Naive thymus-derived CD8-positive, alpha-beta T cell (primary cell): ENCODE data around the gene ZBED2. TPM values are rescaled to one million over a fixed set of nuclear protein-coding genes. Genes with fewer than 3 reads are reported as not detected.
A peak's percentile ranks its signal among the peaks of the same experiment; 100 is the strongest.

Experiments
- ATAC-seq, 2 donors: fragments of 150-1000 bp; cut with Tn5 transposase in 1 of 2; sonication (Bioruptor Pico), chemical (Tn5 transposase) in 1 of 2; 1 replicate in 1 of 2; 2 replicates in 1 of 2; pipeline ENCODE4 v1.10.0; 2021; ENCODE audit warnings: mild to moderate bottlenecking in 2 of 2, moderate library complexity in 2 of 2
- POLR2A ChIA-PET: fragments of 350-600 bp; sonication (Branson Sonifier 250); formaldehyde crosslinking; loops from one replicate; lab custom pipeline; 2021; ENCODE audit warnings: antibody characterized with exemption; lab: Charles Lee
- DNase-seq, 10 donors: peaks; one replicate each; pipeline versions ENCODE4 v3.0.0 to v3.0.0-alpha.2; 2020 to 2022
- H3K27ac Mint-ChIP-seq, 10 donors: one replicate each; pipeline ENCODE4 v1.8.0; 2020 to 2022; ENCODE audit warnings: mild to moderate bottlenecking in 10 of 10, mixed read lengths in 10 of 10, moderate library complexity in 4 of 10, inconsistent platforms in 1 of 10
- H3K27me3 Mint-ChIP-seq, 5 donors: one replicate each; pipeline ENCODE4 v1.8.0; 2021 to 2022; ENCODE audit warnings: mixed read lengths in 5 of 5
- H3K36me3 Mint-ChIP-seq, 3 donors: one replicate each; pipeline ENCODE4 v1.8.0; 2020 to 2022; ENCODE audit warnings: mixed read lengths in 3 of 3, mild to moderate bottlenecking in 2 of 3, inconsistent platforms in 1 of 3
- H3K4me1 Mint-ChIP-seq, 4 donors: one replicate each; pipeline ENCODE4 v1.8.0; 2021 to 2022; ENCODE audit warnings: mixed read lengths in 4 of 4
- H3K4me3 Mint-ChIP-seq, 10 donors: one replicate each; pipeline ENCODE4 v1.8.0; 2020 to 2022; ENCODE audit warnings: mild to moderate bottlenecking in 10 of 10, mixed read lengths in 10 of 10, moderate library complexity in 6 of 10, inconsistent platforms in 1 of 10
- H3K9me3 Mint-ChIP-seq, 9 donors: one replicate each; pipeline ENCODE4 v1.8.0; 2020 to 2022; ENCODE audit warnings: mixed read lengths in 9 of 9, mild to moderate bottlenecking in 3 of 9, inconsistent platforms in 1 of 9, moderate library complexity in 1 of 9
- polyA plus RNA-seq, 3 donors: library from polyadenylated mRNA; unstranded; fragments of 300-500 nt; fragmentation: Illumina TruSeq; gene quantifications; one replicate each; pipeline ENCODE4 v1.2.3, GENCODE V29; 2021
- total RNA-seq, 8 experiments: library from RNA in 2 of 8; stranded (reverse) in 2 of 8; gene quantifications; one replicate each; pipeline ENCODE4 v1.2.3 and lab custom pipeline; 2021 to 2026

Gene ZBED2
- total and polyA plus RNA-seq, 5 experiments from 2014 or later, result 0.16 to 1.9 (median 0.70) TPM; not detected in 1

GRCh38 chr3:111601810-111602209, 6.7 kb upstream of the ZBED2 start:
- H3K27ac Mint-ChIP-seq, result no peak overlapping the region
- no peak overlapping the region for H3K4me3 Mint-ChIP-seq
- ATAC-seq (no peak), DNase-seq (no peak)
- H3K9me3 Mint-ChIP-seq, result no peaks in the 10 kb centered on the region
- peaks cover 21 to 84% (median 35%) of the 10 kb centered on the region in 3 donors for H3K36me3 Mint-ChIP-seq
- no peaks in the 10 kb centered on the region for H3K27me3 Mint-ChIP-seq
- peaks cover 11 to 30% (median 24%) of the 10 kb centered on the region in 4 donors for H3K4me1 Mint-ChIP-seq
- POLR2A ChIA-PET, result no interaction called here

GRCh38 chr3:111598552-111598951, 3.4 kb upstream of the ZBED2 start:
- no peak overlapping the region for H3K4me3 Mint-ChIP-seq
- no peak overlapping the region for H3K27ac Mint-ChIP-seq
- H3K4me1 Mint-ChIP-seq, result peaks cover 13 to 36% (median 29%) of the 10 kb centered on the region in 4 donors
- H3K9me3 Mint-ChIP-seq, result no peaks in the 10 kb centered on the region
- peaks cover 14 to 80% (median 30%) of the 10 kb centered on the region in 3 donors for H3K36me3 Mint-ChIP-seq
- no peak for DNase-seq
- no peaks in the 10 kb centered on the region for H3K27me3 Mint-ChIP-seq
- POLR2A ChIA-PET, result interaction anchor here (1.1 kb wide), 1 partner anchor 51 kb away, joined by 3 read pairs; no protein-coding TSS in a partner anchor
- ATAC-seq, result no peak

- Mint-ChIP-seq H3K4me1 (peaks cover 12 to 34% (median 28%) of the 10 kb centered on the region in 4 donors), H3K27ac (peak overlapping the region in 1 of 10 donors; percentile 17), H3K9me3 (no peaks in the 10 kb centered on the region), H3K27me3 (no peaks in the 10 kb centered on the region), H3K4me3 (no peak overlapping the region), H3K36me3 (peaks cover 10 to 80% (median 26%) of the 10 kb centered on the region in 3 donors)
- POLR2A ChIA-PET, result no interaction called here
- ATAC-seq, result no peak
- no peak for DNase-seq
These were observed 3.0 kb upstream of the ZBED2 start for GRCh38 chr3:111598139-111598538.

GRCh38 chr3:111596328-111596727, 1.2 kb upstream of the ZBED2 start:
- POLR2A ChIA-PET, result no interaction called here
- Mint-ChIP-seq H3K27me3 (no peaks in the 10 kb centered on the region), H3K9me3 (no peaks in the 10 kb centered on the region), H3K36me3 (peaks cover 6 to 78% (median 24%) of the 10 kb centered on the region in 3 donors), H3K4me1 (peaks cover 17 to 37% (median 29%) of the 10 kb centered on the region in 4 donors), H3K4me3 (peak overlapping the region in 1 of 10 donors; percentile 6), H3K27ac (peak overlapping the region in 8 of 10 donors; percentile 28 to 84 (median 65))
- ATAC-seq (no peak), DNase-seq (no peak)

- Mint-ChIP-seq H3K9me3 (no peaks in the 10 kb centered on the region), H3K4me3 (no peak overlapping the region), H3K4me1 (peaks cover 15 to 43% (median 28%) of the 10 kb centered on the region in 4 donors), H3K36me3 (peaks cover 2 to 78% (median 19%) of the 10 kb centered on the region in 3 donors), H3K27ac (peak overlapping the region in 8 of 10 donors; percentile 34 to 83 (median 72)), H3K27me3 (no peaks in the 10 kb centered on the region)
- POLR2A ChIA-PET, result no interaction called here
- ATAC-seq, result no peak
- no peak for DNase-seq
These were observed 365 bp downstream of the ZBED2 start for GRCh38 chr3:111594781-111595180.

- H3K9me3 Mint-ChIP-seq, result no peaks in the 10 kb centered on the region
- H3K27ac Mint-ChIP-seq, result peak overlapping the region in 8 of 10 donors; percentile 14 to 83 (median 62)
- peaks cover 15 to 43% (median 31%) of the 10 kb centered on the region in 4 donors for H3K4me1 Mint-ChIP-seq
- no peak for DNase-seq
- H3K27me3 Mint-ChIP-seq, result no peaks in the 10 kb centered on the region
- peaks cover 0 to 79% (median 20%) of the 10 kb centered on the region in 3 donors for H3K36me3 Mint-ChIP-seq
- peak overlapping the region in 1 of 10 donors; percentile 4 for H3K4me3 Mint-ChIP-seq
- POLR2A ChIA-PET, result interaction anchor here (0.6 kb wide), 1 partner anchor 47 kb away, joined by 3 read pairs; no protein-coding TSS in a partner anchor
- ATAC-seq, result no peak
These were observed 941 bp downstream of the ZBED2 start for GRCh38 chr3:111594205-111594604.

- Mint-ChIP-seq H3K27me3 (no peaks in the 10 kb centered on the region), H3K36me3 (peaks cover 0 to 82% (median 20%) of the 10 kb centered on the region in 3 donors), H3K4me1 (peaks cover 15 to 43% (median 32%) of the 10 kb centered on the region in 4 donors), H3K9me3 (no peaks in the 10 kb centered on the region), H3K4me3 (no peak overlapping the region), H3K27ac (peak overlapping the region in 9 of 10 donors; percentile 14 to 87 (median 73))
- ATAC-seq, result no peak
- POLR2A ChIA-PET, result interaction anchor here (0.6 kb wide), 1 partner anchor 47 kb away, joined by 3 read pairs; no protein-coding TSS in a partner anchor
- no peak for DNase-seq
These were observed 1.5 kb downstream of the ZBED2 start for GRCh38 chr3:111593666-111594065.

GRCh38 chr3:111592936-111593335, 2.2 kb downstream of the ZBED2 start:
- DNase-seq (no peak), ATAC-seq (no peak)
- H3K9me3 Mint-ChIP-seq, result no peaks in the 10 kb centered on the region
- peak overlapping the region in 6 of 10 donors; percentile 18 to 75 (median 69) for H3K27ac Mint-ChIP-seq
- no peaks in the 10 kb centered on the region for H3K27me3 Mint-ChIP-seq
- peaks cover 6 to 82% (median 20%) of the 10 kb centered on the region in 3 donors for H3K36me3 Mint-ChIP-seq
- no peak overlapping the region for H3K4me3 Mint-ChIP-seq
- POLR2A ChIA-PET, result no interaction called here
- H3K4me1 Mint-ChIP-seq, result peaks cover 17 to 43% (median 37%) of the 10 kb centered on the region in 4 donors

- Mint-ChIP-seq H3K27me3 (no peaks in the 10 kb centered on the region), H3K27ac (peak overlapping the region in 5 of 10 donors; percentile 24 to 85 (median 43)), H3K36me3 (peaks cover 6 to 84% (median 22%) of the 10 kb centered on the region in 3 donors), H3K4me3 (no peak overlapping the region), H3K4me1 (peaks cover 20 to 43% (median 40%) of the 10 kb centered on the region in 4 donors), H3K9me3 (no peaks in the 10 kb centered on the region)
- POLR2A ChIA-PET, result interaction anchor here (1.6 kb wide), 1 partner anchor 44 kb away, joined by 3 read pairs; no protein-coding TSS in a partner anchor
- ATAC-seq (no peak), DNase-seq (no peak)
These were observed 3.0 kb downstream of the ZBED2 start for GRCh38 chr3:111592143-111592542.

- H3K36me3 Mint-ChIP-seq, result peaks cover 10 to 85% (median 28%) of the 10 kb centered on the region in 3 donors
- H3K9me3 Mint-ChIP-seq, result peaks cover 0 to 3% (median 0%) of the 10 kb centered on the region in 9 donors
- peak overlapping the region in 5 of 10 donors; percentile 11 to 85 (median 45) for H3K27ac Mint-ChIP-seq
- POLR2A ChIA-PET, result interaction anchor here (0.6 to 1.6 kb wide), 3 partner anchors 31 to 48 kb away, joined by 3 to 6 read pairs (median 3); no protein-coding TSS in a partner anchor
- H3K27me3 Mint-ChIP-seq, result no peaks in the 10 kb centered on the region
- no peak for DNase-seq
- H3K4me1 Mint-ChIP-seq, result peaks cover 23 to 46% (median 39%) of the 10 kb centered on the region in 4 donors
- H3K4me3 Mint-ChIP-seq, result no peak overlapping the region
- no peak for ATAC-seq
These were observed 3.6 kb downstream of the ZBED2 start for GRCh38 chr3:111591555-111591954.

GRCh38 chr3:111590143-111590491, 5.0 kb downstream of the ZBED2 start:
- ATAC-seq, result no peak
- H3K4me3 Mint-ChIP-seq, result no peak overlapping the region
- no peak for DNase-seq
- POLR2A ChIA-PET, result interaction anchor here (0.8 to 1.1 kb wide), 2 partner anchors 44 to 389 kb away, joined by 3 read pairs; partner anchors contain the start of gene ABHD10
- peaks cover 0 to 7% (median 0%) of the 10 kb centered on the region in 9 donors for H3K9me3 Mint-ChIP-seq
- no peaks in the 10 kb centered on the region for H3K27me3 Mint-ChIP-seq
- peak overlapping the region in 4 of 10 donors; percentile 12 to 63 (median 30) for H3K27ac Mint-ChIP-seq
- H3K4me1 Mint-ChIP-seq, result peaks cover 26 to 40% (median 30%) of the 10 kb centered on the region in 4 donors
- H3K36me3 Mint-ChIP-seq, result peaks cover 20 to 86% (median 35%) of the 10 kb centered on the region in 3 donors

GRCh38 chr3:111589303-111590142, 5.6 kb downstream of the ZBED2 start:
- H3K4me3 Mint-ChIP-seq, result no peak overlapping the region
- peaks cover 23 to 35% (median 29%) of the 10 kb centered on the region in 4 donors for H3K4me1 Mint-ChIP-seq
- ATAC-seq, result no peak
- peaks cover 20 to 89% (median 38%) of the 10 kb centered on the region in 3 donors for H3K36me3 Mint-ChIP-seq
- peaks cover 0 to 7% (median 0%) of the 10 kb centered on the region in 9 donors for H3K9me3 Mint-ChIP-seq
- H3K27ac Mint-ChIP-seq, result peak overlapping the region in 4 of 10 donors; percentile 12 to 25 (median 22)
- DNase-seq, result no peak
- H3K27me3 Mint-ChIP-seq, result no peaks in the 10 kb centered on the region
- POLR2A ChIA-PET, result interaction anchor here (0.8 kb wide), 1 partner anchor 44 kb away, joined by 3 read pairs; no protein-coding TSS in a partner anchor
